WTC11 (cell line): ENCODE measurements around the gene GRIFIN.

Source experiments
- FOXK1 ChIP-seq: sonication (generic); formaldehyde crosslinking; IDR thresholded peaks from 2 replicates; pipeline ENCODE4 v1.8.0; 2022; ENCODE audit warnings: mild to moderate bottlenecking, moderate library complexity, missing genetic modification reagents
- NR1H2 ChIP-seq: sonication (generic); formaldehyde crosslinking; IDR thresholded peaks from 2 replicates; pipeline ENCODE4 v1.9.0; 2021; ENCODE audit warnings: mild to moderate bottlenecking, moderate library complexity, missing genetic modification reagents
- TEAD4 ChIP-seq: sonication (generic); formaldehyde crosslinking; IDR thresholded peaks from 2 replicates; pipeline ENCODE4 v1.8.0; 2022; ENCODE audit warnings: mild to moderate bottlenecking, missing genetic modification reagents
- ZBTB21 ChIP-seq: sonication (generic); formaldehyde crosslinking; IDR thresholded peaks from 2 replicates; pipeline ENCODE4 v1.8.1; 2023; ENCODE audit warnings: mild to moderate bottlenecking, missing genetic modification reagents, borderline replicate concordance
- ZNF138 ChIP-seq: sonication (generic); formaldehyde crosslinking; conservative IDR thresholded peaks from 2 replicates; pipeline ENCODE4 v1.8.1; 2022; ENCODE audit warnings: mild to moderate bottlenecking, moderate library complexity, missing genetic modification reagents
- TF ChIP-seq, protein P1 (sequence below): fragments of 200-600 bp; IDR thresholded peaks from 2 replicates; pipeline ENCODE4 v1.8.0; 2022; ENCODE audit warnings: antibody characterized with exemption
- TF ChIP-seq, protein P2 (sequence below): sonication (generic); formaldehyde crosslinking; IDR thresholded peaks from 2 replicates; pipeline ENCODE4 v1.8.0; 2022; ENCODE audit warnings: mild to moderate bottlenecking, missing genetic modification reagents
- TF ChIP-seq, protein P3 (sequence below): sonication (generic); formaldehyde crosslinking; IDR thresholded peaks from 2 replicates; pipeline ENCODE4 v1.8.0; 2022; ENCODE audit warnings: missing genetic modification reagents
- TF ChIP-seq, protein P4 (sequence below): sonication (generic); formaldehyde crosslinking; conservative IDR thresholded peaks from 2 replicates; pipeline ENCODE4 v1.8.1; 2022; ENCODE audit warnings: mild to moderate bottlenecking, missing genetic modification reagents

DNA sequence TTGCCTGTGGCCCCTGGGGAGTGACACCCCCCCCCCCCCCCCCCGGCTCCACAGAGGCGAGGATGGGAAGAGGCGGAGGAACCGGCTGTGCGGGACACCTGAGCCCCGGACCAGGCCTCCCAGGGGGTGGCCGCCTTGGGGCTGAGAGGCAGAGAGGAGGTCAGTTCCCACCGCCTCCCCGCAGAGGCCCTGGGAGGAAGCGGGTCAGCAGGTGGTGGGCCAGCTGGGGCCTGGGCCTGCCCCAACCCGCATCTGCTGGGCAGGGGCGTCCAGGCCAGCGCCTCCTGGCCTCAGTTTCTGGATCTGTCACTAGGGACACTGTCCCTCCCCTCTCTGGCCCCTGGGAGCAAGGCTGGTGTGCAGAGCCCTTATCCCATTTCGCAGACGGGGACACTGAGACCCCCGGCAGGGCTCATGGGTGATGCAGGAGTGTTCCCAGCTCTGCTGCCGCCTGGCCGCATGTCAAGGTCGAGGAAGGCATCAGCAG is 28.7 kb upstream of the GRIFIN start:
- TF ChIP-seq, protein P1, sequence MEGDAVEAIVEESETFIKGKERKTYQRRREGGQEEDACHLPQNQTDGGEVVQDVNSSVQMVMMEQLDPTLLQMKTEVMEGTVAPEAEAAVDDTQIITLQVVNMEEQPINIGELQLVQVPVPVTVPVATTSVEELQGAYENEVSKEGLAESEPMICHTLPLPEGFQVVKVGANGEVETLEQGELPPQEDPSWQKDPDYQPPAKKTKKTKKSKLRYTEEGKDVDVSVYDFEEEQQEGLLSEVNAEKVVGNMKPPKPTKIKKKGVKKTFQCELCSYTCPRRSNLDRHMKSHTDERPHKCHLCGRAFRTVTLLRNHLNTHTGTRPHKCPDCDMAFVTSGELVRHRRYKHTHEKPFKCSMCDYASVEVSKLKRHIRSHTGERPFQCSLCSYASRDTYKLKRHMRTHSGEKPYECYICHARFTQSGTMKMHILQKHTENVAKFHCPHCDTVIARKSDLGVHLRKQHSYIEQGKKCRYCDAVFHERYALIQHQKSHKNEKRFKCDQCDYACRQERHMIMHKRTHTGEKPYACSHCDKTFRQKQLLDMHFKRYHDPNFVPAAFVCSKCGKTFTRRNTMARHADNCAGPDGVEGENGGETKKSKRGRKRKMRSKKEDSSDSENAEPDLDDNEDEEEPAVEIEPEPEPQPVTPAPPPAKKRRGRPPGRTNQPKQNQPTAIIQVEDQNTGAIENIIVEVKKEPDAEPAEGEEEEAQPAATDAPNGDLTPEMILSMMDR, result no peak
- TF ChIP-seq ZBTB21 (CRISPR knock-in tag) (no peak), NR1H2 (CRISPR knock-in tag) (no peak), FOXK1 (no peak), ZNF138 (CRISPR knock-in tag) (no peak), TEAD4 (no peak)
- TF ChIP-seq, protein P2, sequence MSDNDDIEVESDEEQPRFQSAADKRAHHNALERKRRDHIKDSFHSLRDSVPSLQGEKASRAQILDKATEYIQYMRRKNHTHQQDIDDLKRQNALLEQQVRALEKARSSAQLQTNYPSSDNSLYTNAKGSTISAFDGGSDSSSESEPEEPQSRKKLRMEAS (CRISPR knock-in tag), result no peak
- TF ChIP-seq, protein P3, sequence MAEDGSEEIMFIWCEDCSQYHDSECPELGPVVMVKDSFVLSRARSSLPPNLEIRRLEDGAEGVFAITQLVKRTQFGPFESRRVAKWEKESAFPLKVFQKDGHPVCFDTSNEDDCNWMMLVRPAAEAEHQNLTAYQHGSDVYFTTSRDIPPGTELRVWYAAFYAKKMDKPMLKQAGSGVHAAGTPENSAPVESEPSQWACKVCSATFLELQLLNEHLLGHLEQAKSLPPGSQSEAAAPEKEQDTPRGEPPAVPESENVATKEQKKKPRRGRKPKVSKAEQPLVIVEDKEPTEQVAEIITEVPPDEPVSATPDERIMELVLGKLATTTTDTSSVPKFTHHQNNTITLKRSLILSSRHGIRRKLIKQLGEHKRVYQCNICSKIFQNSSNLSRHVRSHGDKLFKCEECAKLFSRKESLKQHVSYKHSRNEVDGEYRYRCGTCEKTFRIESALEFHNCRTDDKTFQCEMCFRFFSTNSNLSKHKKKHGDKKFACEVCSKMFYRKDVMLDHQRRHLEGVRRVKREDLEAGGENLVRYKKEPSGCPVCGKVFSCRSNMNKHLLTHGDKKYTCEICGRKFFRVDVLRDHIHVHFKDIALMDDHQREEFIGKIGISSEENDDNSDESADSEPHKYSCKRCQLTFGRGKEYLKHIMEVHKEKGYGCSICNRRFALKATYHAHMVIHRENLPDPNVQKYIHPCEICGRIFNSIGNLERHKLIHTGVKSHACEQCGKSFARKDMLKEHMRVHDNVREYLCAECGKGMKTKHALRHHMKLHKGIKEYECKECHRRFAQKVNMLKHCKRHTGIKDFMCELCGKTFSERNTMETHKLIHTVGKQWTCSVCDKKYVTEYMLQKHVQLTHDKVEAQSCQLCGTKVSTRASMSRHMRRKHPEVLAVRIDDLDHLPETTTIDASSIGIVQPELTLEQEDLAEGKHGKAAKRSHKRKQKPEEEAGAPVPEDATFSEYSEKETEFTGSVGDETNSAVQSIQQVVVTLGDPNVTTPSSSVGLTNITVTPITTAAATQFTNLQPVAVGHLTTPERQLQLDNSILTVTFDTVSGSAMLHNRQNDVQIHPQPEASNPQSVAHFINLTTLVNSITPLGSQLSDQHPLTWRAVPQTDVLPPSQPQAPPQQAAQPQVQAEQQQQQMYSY, result no peak
- TF ChIP-seq, protein P4, sequence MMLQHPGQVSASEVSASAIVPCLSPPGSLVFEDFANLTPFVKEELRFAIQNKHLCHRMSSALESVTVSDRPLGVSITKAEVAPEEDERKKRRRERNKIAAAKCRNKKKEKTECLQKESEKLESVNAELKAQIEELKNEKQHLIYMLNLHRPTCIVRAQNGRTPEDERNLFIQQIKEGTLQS, result no peak
